Measurements from ENCODE around the gene IL4I1.

The IL4I1 gene

DNA sequence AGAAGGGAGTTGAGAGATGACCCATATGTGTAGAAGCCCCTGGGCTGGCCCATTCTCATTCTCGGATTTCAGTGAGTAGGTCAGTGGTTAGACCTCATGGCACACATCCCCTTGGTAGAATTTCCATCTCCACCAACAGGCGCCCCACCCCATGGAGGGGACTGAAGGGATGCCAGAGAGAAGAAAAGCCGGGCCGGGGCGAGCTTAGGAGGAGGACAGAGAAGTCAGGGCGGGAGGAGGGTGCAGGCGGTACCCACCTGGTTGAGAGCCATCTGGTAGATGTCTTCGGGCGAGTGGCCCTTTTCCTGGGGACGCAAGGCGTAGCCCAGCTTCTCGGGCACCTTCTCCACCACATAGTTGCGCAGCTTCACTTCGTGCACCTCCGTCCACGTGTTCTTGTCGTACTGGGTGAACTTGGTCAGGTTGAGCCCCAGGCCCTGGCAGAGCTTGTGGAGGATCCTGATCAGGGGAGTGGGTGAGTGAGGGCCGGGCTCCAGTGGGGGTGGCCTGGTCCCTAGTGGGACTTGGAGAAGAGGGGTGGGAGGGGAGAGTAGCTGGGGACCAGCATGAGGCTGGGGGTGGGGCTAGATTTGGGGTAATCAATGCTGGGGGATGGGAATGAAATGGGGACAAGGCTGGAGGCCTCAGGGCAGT, 2.5 kb downstream of the IL4I1 start:
- TF ChIP-seq POLR2AphosphoS5 (IDR thresholded peaks at IDR 0.05; ENCODE audit: borderline replicate concordance, low read depth, low read length) (no peak), FOXP2 (optimal IDR thresholded peaks at IDR 0.05; ENCODE audit: control extremely low read depth, extremely low read length, insufficient read depth) (no peak), EZH2 (IDR thresholded peaks at IDR 0.05) (no peak)
- no peak for DNase-seq (ENCODE audit: low read depth, low spot score)
- H3K36me3 ChIP-seq (ENCODE audit: insufficient read depth, low read length): no peaks in the 10 kb centered on the region
- no peaks in the 10 kb centered on the region for H3K9me3 ChIP-seq (ENCODE audit: low read depth, low read length)
- H3K9ac ChIP-seq (ENCODE audit: insufficient read length): no peak overlapping the region
- no peak overlapping the region for H3K4me3 ChIP-seq
- no peak overlapping the region for H3K27ac ChIP-seq

DNA sequence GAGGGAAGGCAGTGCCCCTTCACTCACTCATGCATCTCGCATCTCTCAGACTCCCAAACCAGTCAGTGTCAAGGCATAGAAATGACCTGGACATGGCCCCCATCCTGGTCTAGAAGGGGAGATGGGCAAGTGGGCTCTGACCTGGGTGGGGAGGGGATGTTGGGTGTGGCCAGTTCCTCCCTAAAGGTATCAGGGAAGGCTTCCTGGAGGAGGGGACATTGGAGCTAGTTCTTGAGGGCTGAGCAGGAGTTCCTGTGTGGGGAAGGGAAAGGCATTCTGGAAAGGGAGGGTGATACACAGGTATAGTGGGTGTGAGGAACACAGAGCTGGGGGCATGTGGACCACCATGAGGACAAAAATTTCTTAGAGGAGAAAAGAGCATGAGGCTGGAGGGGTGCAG, 4.0 kb downstream of the IL4I1 start:
- H3K9ac ChIP-seq (ENCODE audit: insufficient read length): no peak overlapping the region
- H3K9me3 ChIP-seq (ENCODE audit: low read depth, low read length): no peaks in the 10 kb centered on the region
- TF ChIP-seq POLR2AphosphoS5 (IDR thresholded peaks at IDR 0.05; ENCODE audit: borderline replicate concordance, low read depth, low read length) (no peak), FOXP2 (optimal IDR thresholded peaks at IDR 0.05; ENCODE audit: control extremely low read depth, extremely low read length, insufficient read depth) (no peak), EZH2 (IDR thresholded peaks at IDR 0.05) (no peak)
- no peaks in the 10 kb centered on the region for H3K36me3 ChIP-seq (ENCODE audit: insufficient read depth, low read length)
- no peak overlapping the region for H3K27ac ChIP-seq
- DNase-seq (ENCODE audit: low read depth, low spot score): no peak
- no peak overlapping the region for H3K4me3 ChIP-seq

DNA sequence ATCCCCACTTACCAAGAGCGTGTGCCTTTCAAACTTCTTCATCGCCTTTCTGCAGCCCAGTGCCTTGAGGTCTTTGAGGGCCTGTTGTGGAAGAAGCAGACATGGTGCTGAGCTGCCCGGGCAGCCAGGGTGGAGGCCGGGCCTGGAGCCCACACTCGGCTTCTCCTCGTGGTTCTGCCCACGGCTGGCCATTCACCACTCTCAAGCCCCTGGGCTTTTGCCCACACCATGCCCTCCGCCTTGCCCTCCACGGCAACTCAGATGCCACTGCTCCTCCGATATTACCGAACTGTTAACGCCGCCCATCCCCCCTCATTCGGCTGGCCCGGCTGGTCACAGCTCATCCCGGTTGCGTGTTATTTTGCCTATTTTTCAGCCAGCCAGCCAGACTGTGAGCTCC, 5.3 kb downstream of the IL4I1 start:
- Histone ChIP-seq H3K4me3 (no peak overlapping the region), H3K9me3 (ENCODE audit: low read depth, low read length) (no peaks in the 10 kb centered on the region), H3K27ac (no peak overlapping the region), H3K36me3 (ENCODE audit: insufficient read depth, low read length) (no peaks in the 10 kb centered on the region), H3K9ac (ENCODE audit: insufficient read length) (peak overlapping the region; percentile 55)
- DNase-seq (ENCODE audit: low read depth, low spot score): no peak
- TF ChIP-seq POLR2AphosphoS5 (IDR thresholded peaks at IDR 0.05; ENCODE audit: borderline replicate concordance, low read depth, low read length) (no peak), EZH2 (IDR thresholded peaks at IDR 0.05) (no peak), FOXP2 (optimal IDR thresholded peaks at IDR 0.05; ENCODE audit: control extremely low read depth, extremely low read length, insufficient read depth) (no peak)

GRCh38 chr19:49890349-49891311, 6.1 kb downstream of the IL4I1 start:
- Histone ChIP-seq H3K36me3 (ENCODE audit: insufficient read depth, low read length) (no peaks in the 10 kb centered on the region), H3K27ac (no peak overlapping the region), H3K4me3 (peak overlapping the region; percentile 69), H3K9me3 (ENCODE audit: low read depth, low read length) (no peaks in the 10 kb centered on the region), H3K9ac (ENCODE audit: insufficient read length) (peak overlapping the region; percentile 55)
- TF ChIP-seq EZH2 (IDR thresholded peaks at IDR 0.05) (no peak), POLR2AphosphoS5 (IDR thresholded peaks at IDR 0.05; ENCODE audit: borderline replicate concordance, low read depth, low read length) (no peak), FOXP2 (optimal IDR thresholded peaks at IDR 0.05; ENCODE audit: control extremely low read depth, extremely low read length, insufficient read depth) (no peak)
- no peak for DNase-seq (ENCODE audit: low read depth, low spot score)

- H3K9ac ChIP-seq (ENCODE audit: insufficient read length): no peak overlapping the region
- DNase-seq (ENCODE audit: low read depth, low spot score): no peak
- H3K4me3 ChIP-seq: peak overlapping the region; percentile 69; the same call in 1 of the 2 replicates
These were observed 6.9 kb downstream of the IL4I1 start for GRCh38 chr19:49889687-49890348.

GRCh38 chr19:49889038-49889686, 7.5 kb downstream of the IL4I1 start:
- DNase-seq (ENCODE audit: low read depth, low spot score): no peak

More at GRCh38 chr19:49889687-49890348, 6.9 kb downstream of the IL4I1 start:
- no peak overlapping the region for H3K27ac ChIP-seq
- TF ChIP-seq EZH2 (IDR thresholded peaks at IDR 0.05) (no peak), POLR2AphosphoS5 (IDR thresholded peaks at IDR 0.05; ENCODE audit: borderline replicate concordance, low read depth, low read length) (no peak), FOXP2 (optimal IDR thresholded peaks at IDR 0.05; ENCODE audit: control extremely low read depth, extremely low read length, insufficient read depth) (no peak)
- H3K36me3 ChIP-seq (ENCODE audit: insufficient read depth, low read length): peaks cover 2% of the 10 kb centered on the region; the same call in 1 of the 2 replicates
- H3K9me3 ChIP-seq (ENCODE audit: low read depth, low read length): no peaks in the 10 kb centered on the region

DNA sequence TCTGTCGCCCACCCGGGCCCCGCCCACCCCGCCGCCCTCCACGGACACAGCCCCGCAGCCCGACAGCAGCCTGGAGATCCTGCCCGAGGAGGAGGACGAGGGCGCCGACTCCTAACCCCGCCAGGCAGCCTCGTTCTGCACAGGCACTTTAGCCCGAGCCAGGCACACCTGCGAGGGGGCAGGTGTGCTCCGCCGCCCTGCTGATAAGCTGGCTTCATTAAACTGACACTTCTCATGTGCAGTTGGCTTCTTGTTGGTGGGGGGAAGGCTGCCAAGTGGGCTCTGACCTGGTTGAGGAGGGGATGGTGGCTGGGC, 8.2 kb downstream of the IL4I1 start:
- Histone ChIP-seq H3K9ac (ENCODE audit: insufficient read length) (no peak overlapping the region), H3K9me3 (ENCODE audit: low read depth, low read length) (no peaks in the 10 kb centered on the region), H3K4me3 (no peak overlapping the region), H3K36me3 (ENCODE audit: insufficient read depth, low read length) (peaks cover 15% of the 10 kb centered on the region), H3K27ac (no peak overlapping the region)
- TF ChIP-seq FOXP2 (optimal IDR thresholded peaks at IDR 0.05; ENCODE audit: control extremely low read depth, extremely low read length, insufficient read depth): no peak
- no peak for TF ChIP-seq EZH2 (IDR thresholded peaks at IDR 0.05)
- TF ChIP-seq POLR2AphosphoS5 (IDR thresholded peaks at IDR 0.05; ENCODE audit: borderline replicate concordance, low read depth, low read length): no peak
- no peak for DNase-seq (ENCODE audit: low read depth, low spot score)

More at GRCh38 chr19:49889038-49889686, 7.5 kb downstream of the IL4I1 start:
- Histone ChIP-seq H3K36me3 (ENCODE audit: insufficient read depth, low read length) (peaks cover 8% of the 10 kb centered on the region; the same call in 1 of the 2 replicates), H3K27ac (no peak overlapping the region), H3K4me3 (no peak overlapping the region), H3K9ac (ENCODE audit: insufficient read length) (no peak overlapping the region), H3K9me3 (ENCODE audit: low read depth, low read length) (no peaks in the 10 kb centered on the region)
- TF ChIP-seq FOXP2 (optimal IDR thresholded peaks at IDR 0.05; ENCODE audit: control extremely low read depth, extremely low read length, insufficient read depth) (no peak), POLR2AphosphoS5 (IDR thresholded peaks at IDR 0.05; ENCODE audit: borderline replicate concordance, low read depth, low read length) (peak; percentile 10; the same call in 1 of the 2 replicates)

Data from SK-N-MC (cell line).